MM.1S (cell line): ENCODE data around the gene DDX23.

ENCODE experiments used
- CTCF ChIP-seq: fragments of 300-600 bp; sonication (generic); IDR thresholded peaks from 2 replicates; pipeline ENCODE4 v1.5.1; 2016; ENCODE audit warnings: antibody characterized with exemption, low read length, mixed read lengths
- EZH2phosphoT487 ChIP-seq: fragments of 300-600 bp; sonication (generic); IDR thresholded peaks from 2 replicates; pipeline ENCODE4 v1.6.1; 2018; ENCODE audit warnings: antibody characterized with exemption, low read length

DNA sequence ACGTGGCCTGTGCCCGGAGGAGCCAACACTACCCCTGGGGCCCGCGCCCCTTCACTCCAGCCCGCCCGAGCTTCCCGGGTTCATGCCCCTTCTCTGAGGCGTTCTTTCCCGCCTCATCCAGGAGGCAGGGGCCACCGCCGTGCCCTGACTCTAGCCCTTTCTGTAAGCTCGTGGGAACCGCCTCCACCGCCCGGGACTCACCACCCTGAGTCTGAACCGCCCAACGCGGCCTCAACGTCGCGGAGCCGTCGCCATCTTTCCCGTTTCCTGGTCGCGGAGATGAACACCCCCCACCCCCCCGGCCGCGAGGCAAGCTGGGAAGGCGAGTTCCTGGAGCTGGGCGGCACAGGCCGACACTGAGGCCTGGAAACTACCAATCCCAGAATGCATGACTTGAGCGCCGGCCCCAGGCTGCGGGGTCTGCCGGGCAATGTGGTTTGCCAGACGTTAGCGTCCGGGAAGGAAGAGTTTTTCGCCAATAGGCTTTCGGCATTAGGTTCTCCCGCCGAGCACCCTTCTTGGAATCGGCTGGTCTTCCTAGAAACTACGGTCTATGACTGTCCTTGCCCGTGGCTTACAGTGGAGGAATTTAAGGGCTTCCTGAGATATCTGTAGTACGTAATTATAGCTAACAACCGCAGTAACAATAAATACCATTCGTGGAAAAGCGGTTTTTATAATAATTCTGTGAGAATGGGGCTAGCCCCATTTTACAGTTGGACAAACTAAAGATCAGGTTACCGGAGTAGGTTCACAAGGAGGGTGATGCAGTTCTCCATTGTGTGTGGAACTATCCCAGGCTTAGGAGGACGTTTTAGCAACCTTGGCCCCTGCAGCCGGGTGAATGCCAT lies at the start of gene DDX23:
- no peak for TF ChIP-seq CTCF
- TF ChIP-seq EZH2phosphoT487: no peak
